Left hindlimb (tissue), 1 donor: Measurements from ENCODE around the gene P4HB.

Source experiments
- DNase-seq: peaks from one replicate; pipeline ENCODE4 v3.0.0-alpha.2; 2018

P4HB gene

DNA sequence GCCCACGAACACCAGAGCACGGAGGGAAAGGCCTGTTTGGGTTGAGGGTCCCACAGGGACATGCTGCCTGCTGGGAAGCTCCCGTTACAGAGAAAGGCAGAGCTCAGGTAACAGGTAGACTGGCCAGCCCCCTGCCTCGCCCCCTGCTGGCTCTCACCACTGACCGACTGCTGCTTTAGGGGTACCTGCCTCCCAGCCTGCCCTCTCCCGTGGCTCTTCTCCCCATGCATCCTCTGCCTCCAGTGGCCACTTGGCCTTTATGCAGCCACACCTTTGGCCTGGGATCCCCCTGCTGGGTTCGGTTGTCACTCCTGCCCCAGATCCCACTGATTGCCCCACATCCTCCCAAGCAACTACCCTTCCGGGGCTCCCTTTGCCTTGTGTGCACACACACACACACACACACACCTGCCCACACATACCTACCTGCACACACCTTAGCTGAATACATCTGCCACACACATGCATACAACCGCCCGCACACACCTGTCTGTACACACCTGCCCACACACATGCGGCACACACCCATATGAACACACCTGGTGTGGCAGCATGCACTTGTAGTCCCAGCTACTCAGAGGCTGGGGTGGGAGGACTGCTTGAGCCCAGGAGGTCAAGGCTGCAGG, 34.4 kb downstream of the P4HB start:
- DNase-seq: no peak

DNA sequence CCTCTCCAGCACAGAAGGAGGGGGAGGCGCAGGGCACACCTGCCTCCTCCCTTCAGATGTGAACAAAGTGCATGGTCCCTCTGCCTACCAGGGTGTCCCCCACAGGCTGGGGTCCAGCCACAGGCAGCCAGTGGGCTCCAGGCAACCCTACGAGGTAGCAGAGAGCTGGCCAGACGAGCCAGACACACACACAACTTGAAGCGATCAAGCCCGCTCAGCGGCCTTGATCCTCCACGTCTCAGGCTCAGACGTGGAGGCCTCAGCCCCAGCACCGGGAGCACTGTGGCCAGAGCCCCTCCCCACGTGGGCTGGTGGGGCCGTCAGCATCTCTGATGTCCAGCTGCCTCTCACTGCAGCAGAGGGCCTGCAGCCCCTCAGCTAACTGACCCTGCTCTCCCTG, 35.7 kb downstream of the P4HB start:
- no peak for DNase-seq

GRCh38 chr17:81823820-81824550, 36.4 kb downstream of the P4HB start:
- DNase-seq: no peak

GRCh38 chr17:81822996-81823819, 37.1 kb downstream of the P4HB start:
- no peak for DNase-seq

DNA sequence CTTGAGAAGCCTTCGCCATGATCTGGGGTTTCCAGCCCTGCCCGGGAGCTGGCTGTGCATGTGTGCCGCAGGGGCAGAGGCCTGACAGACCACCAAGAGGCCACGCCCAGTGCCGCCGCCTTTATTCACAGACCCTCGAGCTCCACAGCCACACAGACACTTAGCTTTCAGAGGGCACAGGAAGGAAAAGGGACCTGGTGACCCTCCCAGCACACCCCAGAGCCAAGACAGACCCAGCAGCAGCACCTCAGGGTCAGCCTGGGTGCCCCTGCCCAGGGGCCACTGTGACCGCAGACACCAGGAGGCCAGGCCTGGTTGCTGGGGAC, 38.1 kb downstream of the P4HB start:
- DNase-seq: no peak

DNA sequence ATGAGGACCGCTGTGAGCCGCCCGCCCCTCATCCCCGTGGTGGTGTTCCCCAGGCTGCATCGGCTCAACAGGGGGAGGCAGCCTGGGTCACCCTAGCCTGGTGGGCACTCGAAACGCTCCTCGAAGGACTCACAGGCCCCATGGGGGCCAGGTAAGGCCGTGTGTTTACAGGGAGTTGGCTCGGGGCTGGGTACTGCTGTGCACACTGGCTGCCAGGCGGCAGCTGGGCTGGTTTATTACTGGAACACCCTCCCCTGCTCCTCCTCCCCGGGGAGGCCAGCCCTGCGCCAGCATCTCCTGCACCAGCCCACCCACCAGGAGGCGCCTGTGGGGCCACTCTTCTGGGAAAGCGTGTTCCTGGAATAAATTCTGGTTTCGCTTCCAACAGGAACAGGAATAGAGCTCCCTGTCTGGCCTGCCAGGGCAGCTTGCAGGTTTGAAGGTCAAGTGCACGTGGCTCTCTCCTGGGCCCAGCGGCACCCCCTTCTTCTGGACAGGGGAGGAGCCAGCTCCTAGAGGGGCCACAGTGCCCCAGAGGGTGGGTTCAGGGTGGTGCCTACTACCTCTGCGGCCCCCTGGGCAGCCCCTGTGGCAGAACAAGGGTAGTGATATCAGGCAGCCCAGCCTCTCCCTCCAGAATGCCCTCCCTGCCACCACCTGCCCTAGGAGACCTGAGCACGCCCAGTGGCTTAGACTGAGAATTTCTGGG, 38.6 kb downstream of the P4HB start:
- DNase-seq: peak; percentile 65

GRCh38 chr17:81821147-81821546, 39.2 kb downstream of the P4HB start:
- no peak for DNase-seq

- no peak for DNase-seq
Observed at GRCh38 chr17:81819708-81820107, 40.6 kb downstream of the P4HB start.

DNA sequence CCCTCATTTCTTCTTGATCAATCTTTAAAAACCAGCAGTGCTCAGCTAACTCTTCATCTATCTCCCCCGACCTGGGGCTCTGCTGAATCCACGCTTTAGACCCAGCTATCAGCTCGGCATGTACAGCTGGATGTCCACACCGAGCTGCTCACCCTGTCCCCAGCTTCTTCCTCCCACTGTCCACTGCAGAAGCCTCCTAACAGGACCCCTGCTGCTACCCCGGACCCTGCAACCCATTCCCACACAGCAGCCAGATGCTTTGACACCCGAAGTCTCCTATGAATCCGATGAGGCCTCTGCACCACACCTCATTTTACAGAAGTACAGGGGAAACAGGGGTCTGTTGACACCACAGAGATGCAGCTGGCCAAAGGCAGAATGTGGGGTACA, 42.6 kb downstream of the P4HB start:
- no peak for DNase-seq

GRCh38 chr17:81815646-81815986, 44.7 kb downstream of the P4HB start:
- no peak for DNase-seq

- no peak for DNase-seq
Observed at GRCh38 chr17:81814748-81815645, 45.3 kb downstream of the P4HB start.

DNA sequence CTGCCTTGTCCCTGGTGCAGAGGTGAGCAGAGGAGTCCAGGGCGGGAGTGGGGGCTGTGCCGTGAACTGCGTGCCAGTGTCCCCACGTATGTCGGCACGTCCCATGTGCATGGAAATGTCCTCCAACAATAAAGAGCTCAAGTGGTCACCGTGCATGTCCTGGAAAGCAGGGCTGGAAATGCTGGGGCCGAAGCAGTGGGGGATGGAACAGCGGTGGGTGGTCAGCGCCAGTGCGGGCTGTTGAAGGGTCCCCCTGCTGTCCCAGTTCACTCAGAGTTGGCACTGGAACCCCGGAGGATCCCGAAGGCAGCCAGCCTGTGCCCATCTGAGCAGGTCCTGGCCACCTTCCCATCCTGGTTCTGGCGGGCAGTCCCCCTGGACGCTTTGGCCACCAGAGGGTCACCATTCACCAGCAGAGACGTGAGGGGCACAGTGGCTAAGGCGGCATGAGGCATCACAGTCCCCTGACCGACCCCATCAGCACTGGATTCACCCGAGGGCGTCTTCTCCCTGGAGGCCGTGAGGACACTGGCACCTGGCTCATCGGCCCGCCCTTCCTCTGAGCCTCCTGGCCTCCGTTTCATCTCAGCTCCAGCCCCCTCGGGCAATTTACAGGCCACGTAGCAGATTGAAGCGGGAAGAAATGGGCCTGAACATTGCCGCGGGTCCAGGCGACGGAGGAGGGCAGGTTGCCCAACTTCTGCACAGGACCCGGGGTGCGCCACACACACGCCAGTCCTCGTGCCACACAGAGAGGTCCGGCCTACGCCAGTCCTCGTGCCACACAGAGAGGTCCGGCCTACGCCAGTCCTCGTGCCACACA, 46.3 kb downstream of the P4HB start:
- no peak for DNase-seq

- no peak for DNase-seq
Observed at GRCh38 chr17:81813371-81813684, 47.0 kb downstream of the P4HB start.

GRCh38 chr17:81812571-81813370, 47.6 kb downstream of the P4HB start:
- no peak for DNase-seq

GRCh38 chr17:81811705-81812570, 48.4 kb downstream of the P4HB start:
- DNase-seq: no peak

- no peak for DNase-seq
Observed at GRCh38 chr17:81810892-81811704, 49.2 kb downstream of the P4HB start.

DNA sequence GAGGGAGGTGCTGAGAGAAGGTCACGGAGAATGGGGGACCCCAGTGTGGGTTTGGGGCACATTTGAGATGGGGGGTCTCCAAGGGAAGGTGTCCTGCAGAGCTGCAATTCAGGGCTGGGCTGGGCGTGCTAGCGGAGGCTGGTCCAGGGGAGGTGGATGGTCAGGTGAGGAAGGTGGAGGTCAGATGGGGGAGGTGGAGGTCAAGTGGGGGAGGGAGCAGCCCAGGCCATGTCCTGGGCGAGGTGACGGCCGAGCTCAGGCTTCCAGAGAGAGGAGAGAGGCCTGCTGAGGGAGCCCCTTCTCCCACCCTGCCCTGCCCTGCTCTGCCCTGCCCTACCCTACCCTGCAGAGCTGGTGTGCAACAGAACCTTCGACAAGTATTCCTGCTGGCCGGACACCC, 49.9 kb downstream of the P4HB start:
- DNase-seq: no peak

DNA sequence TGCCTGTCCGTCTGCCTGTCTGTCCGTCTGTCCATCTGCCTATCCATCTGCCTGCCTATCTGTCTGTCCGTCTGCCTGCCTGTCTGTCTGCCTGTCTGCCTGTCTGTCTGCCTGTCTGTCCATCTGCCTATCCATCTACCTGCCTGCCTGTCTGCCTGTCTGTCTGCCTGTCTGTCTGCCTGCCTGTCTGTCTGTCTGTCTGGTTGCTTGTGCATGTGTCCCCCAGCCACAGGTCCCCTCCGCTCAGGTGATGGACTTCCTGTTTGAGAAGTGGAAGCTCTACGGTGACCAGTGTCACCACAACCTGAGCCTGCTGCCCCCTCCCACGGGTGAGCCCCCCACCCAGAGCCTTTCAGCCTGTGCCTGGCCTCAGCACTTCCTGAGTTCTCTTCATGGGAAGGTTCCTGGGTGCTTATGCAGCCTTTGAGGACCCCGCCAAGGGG, 50.8 kb downstream of the P4HB start:
- no peak for DNase-seq
